Gastroesophageal sphincter (tissue), 4 donors: ENCODE results near the gene SMCO4. TPM values are rescaled to one million over a fixed set of nuclear protein-coding genes. Genes with fewer than 3 reads are reported as not detected.

Experiments used
- ATAC-seq: fragments of 150-250 bp; one replicate; pipeline ENCODE4 v1.9.1; 2016; ENCODE audit warnings: mild to moderate bottlenecking, moderate library complexity
- H3K27ac ChIP-seq, 4 donors: fragments of 200-600 bp; sonication (generic) in 3 of 4; 1 replicate in 3 of 4; 2 replicates in 1 of 4; pipeline ENCODE4 v1.5.1; 2016 to 2019
- H3K27me3 ChIP-seq: fragments of 200-600 bp; sonication (generic); one replicate; pipeline ENCODE4 v1.5.1; 2019
- H3K36me3 ChIP-seq, 2 donors: fragments of 200-600 bp; sonication (generic); one replicate each; pipeline ENCODE4 v1.5.1; 2019; ENCODE audit warnings: control low read depth in 1 of 2
- H3K4me1 ChIP-seq, 3 donors: fragments of 200-600 bp; sonication (generic); 1 replicate in 2 of 3; 2 replicates in 1 of 3; pipeline ENCODE4 v1.5.1; 2016 to 2019; ENCODE audit warnings: control low read depth in 2 of 3
- H3K4me3 ChIP-seq, 2 donors: fragments of 200-600 bp; sonication (generic); one replicate each; pipeline ENCODE4 v1.5.1; 2019; ENCODE audit warnings: mild to moderate bottlenecking in 1 of 2, moderate library complexity in 1 of 2
- H3K9me3 ChIP-seq, 3 donors: fragments of 200-600 bp; sonication (generic); one replicate each; pipeline ENCODE4 v1.5.1; 2017 to 2019; ENCODE audit warnings: control low read depth in 2 of 3
- CTCF ChIP-seq, 4 experiments: fragments of 200-600 bp in 2 of 4; fragments of 450-650 bp in 2 of 4; sonication (generic) in 1 of 4; IDR thresholded peaks; one replicate each; pipeline ENCODE4 v1.5.1; 2017 to 2019; ENCODE audit warnings: antibody characterized with exemption in 4 of 4, mild to moderate bottlenecking in 2 of 4, moderate library complexity in 2 of 4
- EP300 ChIP-seq: sonication (generic); formaldehyde crosslinking; IDR thresholded peaks from one replicate; pipeline ENCODE4 v1.6.1; 2017; ENCODE audit warnings: antibody characterized with exemption, mild to moderate bottlenecking
- POLR2A ChIP-seq, 2 donors: fragments of 450-650 bp; IDR thresholded peaks; one replicate each; pipeline ENCODE4 v1.6.1; 2017; ENCODE audit warnings: antibody characterized with exemption in 2 of 2, mild to moderate bottlenecking in 2 of 2, moderate library complexity in 1 of 2
- POLR2AphosphoS5 ChIP-seq: sonication (generic); formaldehyde crosslinking; IDR thresholded peaks from one replicate; pipeline ENCODE4 v1.6.1; 2017; ENCODE audit warnings: antibody characterized with exemption
- WGBS, 2 donors: methylation state at CpG; one replicate each; pipeline ENCODE4 v1.1.5; 2018; ENCODE audit warnings: low coverage in 1 of 2; 5-methylcytosine and 5-hydroxymethylcytosine counted together
- total RNA-seq, 4 donors: library from RNA; depleted of rRNA; stranded (reverse); fragments of >200 nt; gene quantifications; one replicate each; pipeline ENCODE4 v1.1.0, GENCODE V29; 2016

The SMCO4 gene
- total RNA-seq, 4 donors from 2014 or later, result 5.6 to 15.5 (median 11.6) TPM

GRCh38 chr11:93492464-93493251, 50.5 kb downstream of the SMCO4 start:
- Histone ChIP-seq H3K27ac (no peak overlapping the region), H3K4me1 (no peaks in the 10 kb centered on the region), H3K9me3 (no peaks in the 10 kb centered on the region), H3K4me3 (no peak overlapping the region), H3K27me3 (no peaks in the 10 kb centered on the region), H3K36me3 (peaks cover 0 to 21% of the 10 kb centered on the region in 2 donors)
- TF ChIP-seq POLR2A (IDR thresholded peaks at IDR 0.05) (no peak), POLR2AphosphoS5 (no peak), CTCF (IDR thresholded peaks at IDR 0.05) (no peak), EP300 (no peak)
- no peak for ATAC-seq
- WGBS, 2 donors, result 82 to 90% methylated on average over 7 of the region's 8 CpGs

GRCh38 chr11:93491973-93492372, 51.2 kb downstream of the SMCO4 start:
- no peaks in the 10 kb centered on the region for H3K27me3 ChIP-seq
- H3K4me3 ChIP-seq, result no peak overlapping the region
- H3K36me3 ChIP-seq, result peaks cover 0 to 18% of the 10 kb centered on the region in 2 donors
- no peak overlapping the region for H3K27ac ChIP-seq
- TF ChIP-seq POLR2A (IDR thresholded peaks at IDR 0.05) (no peak), EP300 (no peak), CTCF (IDR thresholded peaks at IDR 0.05) (no peak)
- H3K4me1 ChIP-seq, result no peaks in the 10 kb centered on the region
- 55 to 63% methylated on average over 4 to 5 of the region's 5 CpGs for WGBS, 2 donors
- no peaks in the 10 kb centered on the region for H3K9me3 ChIP-seq
- ATAC-seq, result no peak

- Histone ChIP-seq H3K27ac (no peak overlapping the region), H3K9me3 (no peaks in the 10 kb centered on the region), H3K4me1 (no peaks in the 10 kb centered on the region), H3K4me3 (no peak overlapping the region), H3K36me3 (peaks cover 0 to 18% of the 10 kb centered on the region in 2 donors), H3K27me3 (no peaks in the 10 kb centered on the region)
- 63 to 67% methylated on average over 3 to 5 of the region's 5 CpGs for WGBS, 2 donors
- TF ChIP-seq EP300 (no peak), CTCF (IDR thresholded peaks at IDR 0.05) (no peak), POLR2AphosphoS5 (no peak), POLR2A (IDR thresholded peaks at IDR 0.05) (no peak)
- ATAC-seq, result no peak
These were observed 52.1 kb downstream of the SMCO4 start for GRCh38 chr11:93490996-93491618.

- peaks cover 0 to 14% of the 10 kb centered on the region in 2 donors for H3K36me3 ChIP-seq
- WGBS, 2 donors, result 60 to 70% methylated on average over 1 to 2 of the region's 3 CpGs
- H3K4me3 ChIP-seq, result no peak overlapping the region
- no peak for ATAC-seq
- H3K9me3 ChIP-seq, result no peaks in the 10 kb centered on the region
- H3K27ac ChIP-seq, result no peak overlapping the region
- H3K27me3 ChIP-seq, result no peaks in the 10 kb centered on the region
- TF ChIP-seq POLR2A (IDR thresholded peaks at IDR 0.05) (no peak), EP300 (no peak), POLR2AphosphoS5 (no peak), CTCF (IDR thresholded peaks at IDR 0.05) (no peak)
- peaks cover 0 to 6% (median 3%) of the 10 kb centered on the region in 3 donors for H3K4me1 ChIP-seq
These were observed 53.4 kb downstream of the SMCO4 start for GRCh38 chr11:93489841-93490240.
